ENCODE data around the gene TNFSF8.

Gene TNFSF8

GRCh38 chr9:114894609-114895433, 35.6 kb downstream of the TNFSF8 start:
- Histone ChIP-seq H3K4me3 (ENCODE audit: low read depth, low read length, poor library complexity, severe bottlenecking) (no peak overlapping the region), H4K20me1 (ENCODE audit: insufficient read depth, low read length) (no peaks in the 10 kb centered on the region), H3K27ac (ENCODE audit: low read depth, low read length, poor library complexity, severe bottlenecking) (no peak overlapping the region), H3K27me3 (ENCODE audit: insufficient read depth, low read length) (no peaks in the 10 kb centered on the region), H3F3A (ENCODE audit: insufficient read depth, low read length) (no peaks in the 10 kb centered on the region), H3K36me3 (ENCODE audit: insufficient read depth, low read length) (no peaks in the 10 kb centered on the region), H3K4me1 (ENCODE audit: insufficient read depth, low read length, severe bottlenecking) (peaks cover 33% of the 10 kb centered on the region), H3K79me2 (ENCODE audit: insufficient read depth, low read length) (no peaks in the 10 kb centered on the region), H2AFZ (ENCODE audit: low read length) (no peak overlapping the region), H3K4me2 (ENCODE audit: low read length) (no peak overlapping the region), H3K9me2 (ENCODE audit: low read depth, low read length) (no peaks in the 10 kb centered on the region), H3K9me3 (ENCODE audit: low read length) (no peaks in the 10 kb centered on the region), H3K9ac (ENCODE audit: low read length) (no peak overlapping the region)
- TF ChIP-seq CTCF (IDR thresholded peaks at IDR 0.05; ENCODE audit: low read length): no peak

- Histone ChIP-seq H3K36me3 (ENCODE audit: insufficient read depth, low read length) (no peaks in the 10 kb centered on the region), H3K79me2 (ENCODE audit: insufficient read depth, low read length) (no peaks in the 10 kb centered on the region), H3K4me1 (ENCODE audit: insufficient read depth, low read length, severe bottlenecking) (peaks cover 30% of the 10 kb centered on the region), H3K27me3 (ENCODE audit: insufficient read depth, low read length) (no peaks in the 10 kb centered on the region), H3F3A (ENCODE audit: insufficient read depth, low read length) (no peaks in the 10 kb centered on the region), H2AFZ (ENCODE audit: low read length) (no peak overlapping the region), H3K27ac (ENCODE audit: low read depth, low read length, poor library complexity, severe bottlenecking) (no peak overlapping the region), H3K4me2 (ENCODE audit: low read length) (no peak overlapping the region), H3K9ac (ENCODE audit: low read length) (no peak overlapping the region), H3K9me2 (ENCODE audit: low read depth, low read length) (no peaks in the 10 kb centered on the region), H4K20me1 (ENCODE audit: insufficient read depth, low read length) (no peaks in the 10 kb centered on the region), H3K9me3 (ENCODE audit: low read length) (no peaks in the 10 kb centered on the region), H3K4me3 (ENCODE audit: low read depth, low read length, poor library complexity, severe bottlenecking) (no peak overlapping the region)
- TF ChIP-seq CTCF (IDR thresholded peaks at IDR 0.05; ENCODE audit: low read length): no peak
- TF ChIP-seq EZH2 (IDR thresholded peaks at IDR 0.05; ENCODE audit: borderline replicate concordance, low read length): no peak
Measured at GRCh38 chr9:114894206-114894605, 36.2 kb downstream of the TNFSF8 start.

GRCh38 chr9:114893221-114894010, 37.0 kb downstream of the TNFSF8 start:
- H3K9me3 ChIP-seq (ENCODE audit: low read length): no peaks in the 10 kb centered on the region
- H3K4me3 ChIP-seq (ENCODE audit: low read depth, low read length, poor library complexity, severe bottlenecking): no peak overlapping the region
- H3K27ac ChIP-seq (ENCODE audit: low read depth, low read length, poor library complexity, severe bottlenecking): peak overlapping the region; percentile 40
- H3K4me2 ChIP-seq (ENCODE audit: low read length): no peak overlapping the region
- TF ChIP-seq CTCF (IDR thresholded peaks at IDR 0.05; ENCODE audit: low read length) (no peak), EZH2 (IDR thresholded peaks at IDR 0.05; ENCODE audit: borderline replicate concordance, low read length) (no peak)
- H3K4me1 ChIP-seq (ENCODE audit: insufficient read depth, low read length, severe bottlenecking): peaks cover 29% of the 10 kb centered on the region
- H2AFZ ChIP-seq (ENCODE audit: low read length): no peak overlapping the region
- H3K36me3 ChIP-seq (ENCODE audit: insufficient read depth, low read length): no peaks in the 10 kb centered on the region
- H3F3A ChIP-seq (ENCODE audit: insufficient read depth, low read length): no peaks in the 10 kb centered on the region
- no peak overlapping the region for H3K9ac ChIP-seq (ENCODE audit: low read length)
- no peaks in the 10 kb centered on the region for H3K27me3 ChIP-seq (ENCODE audit: insufficient read depth, low read length)
- H3K9me2 ChIP-seq (ENCODE audit: low read depth, low read length): no peaks in the 10 kb centered on the region
- no peaks in the 10 kb centered on the region for H4K20me1 ChIP-seq (ENCODE audit: insufficient read depth, low read length)
- no peaks in the 10 kb centered on the region for H3K79me2 ChIP-seq (ENCODE audit: insufficient read depth, low read length)

Data from OCI-LY1 (cell line).